Right lobe of liver (tissue), 4 donors: ENCODE data around the gene SAP130.

ENCODE experiments used
- CTCF ChIP-seq, 4 donors: fragments of 200-600 bp in 3 of 4; fragments of 450-650 bp in 1 of 4; IDR thresholded peaks; one replicate each; pipeline versions ENCODE4 v1.5.1 to v1.8.0; 2016 to 2022; ENCODE audit warnings: antibody characterized with exemption in 4 of 4, mild to moderate bottlenecking in 2 of 4
- POLR2A ChIP-seq: fragments of 450-650 bp; IDR thresholded peaks from one replicate; pipeline ENCODE4 v1.6.1; 2017; ENCODE audit warnings: antibody characterized with exemption, mild to moderate bottlenecking
- donor health status: DM: no; HTN: no; CAD: no.
- donor health status: DM: no; HTN: no; CAD: no.
- donor health status: DM: no; HTN: yes; CAD: no.

DNA sequence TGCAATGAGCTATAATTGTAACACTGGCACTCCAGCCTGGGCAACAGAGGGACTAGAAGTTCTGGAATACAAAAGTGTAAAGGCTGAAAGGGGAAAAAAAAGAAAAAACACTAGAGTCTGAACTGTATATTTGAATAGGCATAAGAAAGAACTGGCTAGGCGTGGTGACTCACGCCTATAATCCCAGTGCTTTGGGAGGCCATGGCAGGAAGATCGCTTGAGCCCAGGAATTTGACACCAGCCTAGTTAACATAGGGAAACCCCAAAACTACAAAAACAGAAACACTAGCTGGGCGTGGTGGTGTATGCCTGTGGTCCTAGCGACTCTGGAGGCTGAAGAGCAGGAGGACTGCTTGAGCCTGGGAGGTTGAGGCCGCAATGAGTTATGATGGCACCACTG is 70.6 kb downstream of the SAP130 start:
- no peak for TF ChIP-seq CTCF (IDR thresholded peaks at IDR 0.05)
- no peak for TF ChIP-seq POLR2A
